Hepatocyte (in vitro differentiated cells): ENCODE measurements around the gene CCDC40.

Source experiments
- CTCF ChIP-seq: fragments of 200-600 bp; sonication (generic); IDR thresholded peaks from 2 replicates; pipeline ENCODE4 v1.5.1; 2016; ENCODE audit warnings: antibody characterized with exemption, mild to moderate bottlenecking; ENCODE audit not compliant: poor library complexity
- EZH2 ChIP-seq: fragments of 200-600 bp; sonication (generic); IDR thresholded peaks from 2 replicates; pipeline ENCODE4 v1.6.1; 2016; ENCODE audit warnings: antibody characterized with exemption, mild to moderate bottlenecking, borderline replicate concordance

GRCh38 chr17:80030730-80031410 is 5.6 kb upstream of the CCDC40 start:
- TF ChIP-seq CTCF (no peak), EZH2 (no peak)
